Measurements from ENCODE around the gene LSM6.

DNA sequence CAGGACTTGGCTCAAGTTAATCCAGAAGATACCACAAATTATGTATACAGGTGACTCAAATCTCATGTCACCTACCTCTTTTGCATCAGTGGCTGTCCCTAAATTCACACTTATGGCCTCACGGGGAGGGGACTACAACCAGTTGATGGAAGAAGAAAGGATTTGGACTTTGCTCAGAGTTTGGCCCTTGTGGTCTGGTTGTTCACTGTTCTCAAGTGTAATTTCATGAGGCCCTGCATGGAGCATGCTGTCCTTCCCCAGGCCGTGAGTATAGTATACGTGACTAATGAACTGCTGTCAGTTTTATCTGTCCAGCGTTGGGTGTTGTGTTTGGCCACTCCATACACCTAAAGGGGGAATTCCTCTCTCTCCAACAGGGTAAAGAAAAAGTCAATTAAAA lies 27.5 kb upstream of the LSM6 start:
- no peak for TF ChIP-seq POLR2A (IDR thresholded peaks at IDR 0.05)
- TF ChIP-seq, protein P1, sequence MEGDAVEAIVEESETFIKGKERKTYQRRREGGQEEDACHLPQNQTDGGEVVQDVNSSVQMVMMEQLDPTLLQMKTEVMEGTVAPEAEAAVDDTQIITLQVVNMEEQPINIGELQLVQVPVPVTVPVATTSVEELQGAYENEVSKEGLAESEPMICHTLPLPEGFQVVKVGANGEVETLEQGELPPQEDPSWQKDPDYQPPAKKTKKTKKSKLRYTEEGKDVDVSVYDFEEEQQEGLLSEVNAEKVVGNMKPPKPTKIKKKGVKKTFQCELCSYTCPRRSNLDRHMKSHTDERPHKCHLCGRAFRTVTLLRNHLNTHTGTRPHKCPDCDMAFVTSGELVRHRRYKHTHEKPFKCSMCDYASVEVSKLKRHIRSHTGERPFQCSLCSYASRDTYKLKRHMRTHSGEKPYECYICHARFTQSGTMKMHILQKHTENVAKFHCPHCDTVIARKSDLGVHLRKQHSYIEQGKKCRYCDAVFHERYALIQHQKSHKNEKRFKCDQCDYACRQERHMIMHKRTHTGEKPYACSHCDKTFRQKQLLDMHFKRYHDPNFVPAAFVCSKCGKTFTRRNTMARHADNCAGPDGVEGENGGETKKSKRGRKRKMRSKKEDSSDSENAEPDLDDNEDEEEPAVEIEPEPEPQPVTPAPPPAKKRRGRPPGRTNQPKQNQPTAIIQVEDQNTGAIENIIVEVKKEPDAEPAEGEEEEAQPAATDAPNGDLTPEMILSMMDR (IDR thresholded peaks at IDR 0.05), result no peak

Measured in Peyer's patch (tissue), 4 donors.